Stimulated activated CD8-positive, alpha-beta memory T cell treated with anti-CD3 and anti-CD28 coated beads, Interleukin-15, amount 100 ng/mL, for 4 hours (primary cell): ENCODE measurements around the gene AADACL3.
"Not testable (repeated sequence)": the region's sequence is repeated elsewhere in the genome, so short reads cannot be mapped to it uniquely, and the experiment has no call there.

ENCODE experiments used
- DNase-seq, 2 donors: peaks; one replicate each; pipeline ENCODE4 v3.0.0-alpha.2; 2020; ENCODE audit warnings: low read depth in 2 of 2

Gene AADACL3

GRCh38 chr1:12714710-12715475 is 1.0 kb upstream of the AADACL3 start:
- DNase-seq = no peak

GRCh38 chr1:12717301-12717838 is 1.5 kb downstream of the AADACL3 start:
- no peak for DNase-seq

GRCh38 chr1:12722626-12723025 is 6.7 kb downstream of the AADACL3 start:
- DNase-seq = no peak

GRCh38 chr1:12728391-12728790 is 12.5 kb downstream of the AADACL3 start:
- DNase-seq = no peak

GRCh38 chr1:12730156-12730555 is 14.2 kb downstream of the AADACL3 start:
- no peak for DNase-seq

- not testable (repeated sequence) for DNase-seq
Measured at GRCh38 chr1:12731084-12731483, 15.2 kb downstream of the AADACL3 start.

- DNase-seq = no peak
Measured at GRCh38 chr1:12734651-12735050, 18.7 kb downstream of the AADACL3 start.

- DNase-seq = no peak
Measured at GRCh38 chr1:12738934-12739333, 23.0 kb downstream of the AADACL3 start.

- DNase-seq = no peak
Measured at GRCh38 chr1:12739613-12740012, 23.7 kb downstream of the AADACL3 start.

GRCh38 chr1:12741946-12742345 is 26.0 kb downstream of the AADACL3 start:
- DNase-seq = no peak

- DNase-seq = no peak
Measured at GRCh38 chr1:12745126-12745991, 29.4 kb downstream of the AADACL3 start.

GRCh38 chr1:12745992-12746323 is 30.0 kb downstream of the AADACL3 start, which contains the start of gene CFAP107:
CFAP107 (plus strand) TSS chr1:12746200; CDS start chr1:12746431, 231 bp downstream.
- no peak for DNase-seq

- no peak for DNase-seq
Measured at GRCh38 chr1:12748778-12749355, 33.0 kb downstream of the AADACL3 start.

GRCh38 chr1:12754738-12755137 is 38.8 kb downstream of the AADACL3 start:
- DNase-seq = no peak

- no peak for DNase-seq
Measured at GRCh38 chr1:12756273-12756672, 40.4 kb downstream of the AADACL3 start.

GRCh38 chr1:12756768-12757413 is 41.0 kb downstream of the AADACL3 start:
- DNase-seq = no peak

- DNase-seq = no peak
Measured at GRCh38 chr1:12757836-12758235, 41.9 kb downstream of the AADACL3 start.

GRCh38 chr1:12760256-12760795 is 44.4 kb downstream of the AADACL3 start:
- DNase-seq = no peak

- DNase-seq = no peak
Measured at GRCh38 chr1:12761781-12762180, 45.9 kb downstream of the AADACL3 start.

GRCh38 chr1:12762766-12763165 is 46.9 kb downstream of the AADACL3 start:
- DNase-seq = no peak

GRCh38 chr1:12763479-12763878 is 47.6 kb downstream of the AADACL3 start:
- DNase-seq = no peak

- no peak for DNase-seq
Measured at GRCh38 chr1:12764016-12764415, 48.1 kb downstream of the AADACL3 start.
